Stimulated activated CD8-positive, alpha-beta memory T cell treated with anti-CD3 and anti-CD28 coated beads, Interleukin-12 subunit alpha, Interleukin-12 subunit beta, amount 100 ng/mL, for 1 hour (primary cell): Measurements from ENCODE around the gene ERICH3.

Experiments
- DNase-seq: peaks from one replicate; pipeline ENCODE4 v3.0.0-alpha.2; 2020; ENCODE audit warnings: low read depth

Gene ERICH3

DNA sequence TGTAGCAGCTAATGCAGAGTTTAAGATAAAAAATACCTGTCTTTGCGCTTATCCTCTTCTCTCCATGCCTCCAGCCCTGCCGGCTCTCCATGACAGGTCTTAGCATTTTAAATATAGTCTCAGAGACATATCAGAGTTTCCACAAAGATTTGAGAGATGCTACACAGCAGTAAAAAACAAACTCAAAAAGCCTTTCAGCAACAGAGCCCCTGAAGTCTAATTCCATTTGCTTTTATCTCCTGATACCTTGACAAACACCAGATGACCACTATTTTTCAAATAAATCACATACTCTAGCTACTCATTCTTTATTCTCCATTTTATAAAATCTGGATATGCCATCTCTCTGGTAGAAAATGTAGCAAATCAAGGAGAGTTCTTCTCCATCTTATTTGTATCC is 81.6 kb downstream of the ERICH3 start:
- no peak for DNase-seq

DNA sequence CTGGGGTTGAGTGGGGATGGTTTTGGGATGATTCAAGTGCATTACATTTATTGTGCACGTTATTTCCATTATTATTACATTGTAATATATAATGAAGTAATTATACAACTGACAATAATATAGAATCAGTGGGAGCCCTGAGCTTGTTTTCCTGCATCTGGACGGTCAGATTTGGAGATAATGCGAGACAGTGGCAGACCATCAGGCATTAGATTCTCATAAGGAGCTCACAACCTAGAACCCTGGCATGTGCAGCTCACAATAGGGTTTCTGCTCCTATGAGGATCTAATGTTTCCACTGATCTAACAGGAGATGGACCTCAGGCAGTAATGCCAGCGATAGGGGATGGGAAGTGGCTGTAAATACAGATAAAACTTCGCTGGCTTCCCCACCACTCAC is 83.3 kb downstream of the ERICH3 start:
- DNase-seq = no peak

DNA sequence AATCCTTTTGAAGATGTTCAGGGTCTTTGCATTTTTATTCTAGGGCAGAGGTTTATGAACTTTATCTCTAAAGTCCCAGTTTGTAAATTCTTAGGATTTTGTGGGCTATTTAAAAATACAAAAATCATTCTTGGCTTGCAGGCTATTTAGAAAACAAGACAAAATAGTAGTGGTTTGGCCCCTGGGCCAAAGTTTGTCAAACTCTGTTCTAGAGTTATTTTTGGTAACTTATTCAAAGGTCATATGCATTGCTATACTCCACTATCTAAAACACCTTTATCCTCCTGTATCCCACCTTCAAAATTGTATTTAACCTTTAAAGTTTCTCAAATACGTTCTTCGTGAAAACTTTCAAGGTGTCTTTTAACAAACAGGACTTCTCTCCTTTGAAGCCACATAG is 85.7 kb downstream of the ERICH3 start:
- no peak for DNase-seq

DNA sequence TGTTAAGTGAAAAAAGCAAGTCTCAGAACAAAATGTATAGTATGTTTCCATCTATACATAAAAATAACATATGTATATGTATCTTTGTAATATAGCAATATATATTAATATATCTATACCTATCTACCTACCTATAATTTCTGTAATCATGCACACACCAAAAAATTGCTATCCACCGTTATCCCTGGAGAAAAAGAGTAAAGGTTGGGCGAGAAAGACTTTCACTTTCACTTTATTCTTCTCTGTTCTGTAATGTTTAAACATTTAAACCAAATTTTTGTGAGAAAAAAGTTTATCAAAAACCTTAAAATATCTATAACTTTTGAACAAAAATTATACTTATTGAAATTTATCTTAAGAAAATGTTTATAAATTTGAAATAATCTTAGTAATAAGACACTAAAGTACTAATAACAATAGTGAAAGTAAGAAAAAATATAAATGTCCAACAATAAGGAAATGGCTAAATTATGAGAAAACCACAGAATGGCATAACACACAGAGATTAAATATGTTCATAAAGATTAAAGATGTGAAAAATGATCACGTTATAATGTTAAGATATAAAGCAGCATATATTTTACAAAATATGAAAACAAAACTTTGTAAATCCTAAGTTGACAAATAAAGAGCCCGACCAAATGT is 87.2 kb downstream of the ERICH3 start:
- DNase-seq = no peak

DNA sequence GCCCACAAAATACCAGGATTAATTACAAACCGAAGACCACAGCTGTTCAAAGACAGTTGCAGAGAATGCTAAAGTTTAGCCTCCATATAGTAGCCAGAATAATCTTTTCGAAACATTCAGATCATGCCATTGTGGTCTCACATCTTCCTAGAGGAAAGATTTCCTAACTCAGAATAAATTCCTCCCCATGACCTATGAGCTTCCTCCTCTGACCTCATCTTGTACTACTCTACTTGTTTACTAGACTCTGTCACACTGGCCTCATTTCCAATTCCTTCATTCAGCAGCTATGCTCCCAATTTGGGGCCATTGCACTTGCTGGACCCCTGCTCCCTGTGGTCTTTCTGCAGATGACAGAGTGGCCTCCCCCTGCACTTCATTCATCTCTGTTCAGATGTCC is 89.4 kb downstream of the ERICH3 start:
- no peak for DNase-seq

DNA sequence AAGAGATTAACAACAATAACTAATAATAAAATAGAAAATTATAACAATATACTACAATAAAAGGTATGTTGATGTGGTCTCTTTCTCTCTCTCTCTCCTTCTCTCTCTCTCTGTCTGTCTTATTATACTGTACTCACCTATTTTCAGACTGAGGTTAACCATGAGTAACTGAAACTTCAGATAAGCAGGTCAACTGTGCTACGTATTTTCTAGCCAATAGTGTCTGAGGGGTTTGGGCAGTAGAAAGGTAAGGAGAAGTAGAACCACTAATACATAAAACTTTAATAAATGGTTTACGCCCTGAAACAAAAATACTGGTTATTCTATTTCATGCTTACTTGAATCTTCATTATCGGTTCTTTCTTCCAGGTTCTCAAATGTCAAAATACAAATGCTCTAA is 90.2 kb downstream of the ERICH3 start:
- DNase-seq = no peak

DNA sequence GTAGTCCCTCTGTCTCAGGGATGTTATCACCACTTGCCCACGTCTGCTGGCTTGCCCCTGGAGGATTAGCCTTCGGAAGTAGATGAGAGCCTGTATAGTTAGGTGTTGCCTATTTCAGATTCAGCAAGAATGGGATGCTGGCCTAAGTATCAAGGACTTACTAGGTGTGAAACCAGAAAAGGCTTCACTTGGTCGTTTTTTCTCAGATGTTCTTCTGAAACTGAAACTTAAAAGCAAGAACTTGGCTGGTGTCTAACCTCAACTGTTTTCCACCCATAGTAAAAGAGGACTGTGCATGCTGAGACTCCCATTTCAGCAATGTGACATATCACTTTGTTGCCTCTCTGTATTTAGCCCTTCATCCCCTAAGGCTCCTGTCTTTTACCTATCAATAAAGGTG is 94.2 kb downstream of the ERICH3 start:
- DNase-seq = no peak

DNA sequence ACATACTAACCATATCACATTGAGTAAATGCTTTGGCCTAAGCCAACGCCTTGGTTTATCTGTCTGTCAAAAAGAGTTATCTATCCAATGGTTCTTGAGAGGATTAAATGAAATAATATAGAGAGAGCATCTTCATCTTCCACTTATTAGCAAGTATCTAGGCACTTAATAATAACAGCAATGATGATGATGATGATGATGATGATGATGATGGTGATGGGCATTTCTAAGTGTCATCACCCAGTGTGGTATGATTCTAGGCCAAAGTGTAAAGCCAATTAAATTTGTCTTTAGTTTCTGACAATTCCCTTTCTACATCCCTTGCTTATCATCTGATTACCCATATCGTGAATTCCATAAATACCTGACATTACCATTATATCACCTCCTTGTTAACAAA is 95.5 kb downstream of the ERICH3 start:
- DNase-seq = no peak

DNA sequence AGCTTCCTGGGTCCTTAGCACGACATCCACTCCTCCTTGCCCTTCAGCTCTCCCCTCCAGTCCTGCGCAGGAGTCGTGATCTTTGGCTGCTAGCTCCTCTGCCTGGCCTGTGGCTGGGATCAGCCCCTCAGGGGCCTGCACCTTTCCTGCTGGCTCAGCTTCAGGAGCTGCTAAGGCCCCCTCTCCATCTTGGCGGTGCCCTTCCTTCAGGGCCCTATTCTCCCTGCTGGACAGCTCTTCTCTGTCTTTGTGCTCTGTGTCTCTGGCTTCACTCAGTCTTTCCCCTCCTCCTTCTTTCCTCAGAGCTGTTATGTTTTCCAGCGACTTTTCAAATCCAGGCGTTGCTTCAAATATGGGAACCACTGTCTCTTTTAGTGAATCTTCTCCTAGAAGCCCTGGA is 101.7 kb downstream of the ERICH3 start:
- DNase-seq = no peak

DNA sequence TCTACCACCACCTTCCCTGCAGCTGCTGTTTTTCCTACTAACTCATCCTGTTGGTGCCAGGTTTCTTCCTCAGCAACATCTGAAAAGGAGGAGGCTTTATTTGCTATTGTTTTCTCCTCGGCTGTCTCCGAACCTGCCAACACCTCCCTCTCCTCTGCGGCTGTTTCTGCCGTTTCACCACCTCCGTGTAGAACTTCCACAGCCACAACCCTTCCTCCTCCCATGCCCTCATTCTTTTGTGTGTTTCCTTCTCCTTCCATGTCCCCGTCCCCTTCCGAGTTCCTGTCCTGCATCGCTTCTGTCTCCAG is 102.1 kb downstream of the ERICH3 start:
- DNase-seq = no peak

DNA sequence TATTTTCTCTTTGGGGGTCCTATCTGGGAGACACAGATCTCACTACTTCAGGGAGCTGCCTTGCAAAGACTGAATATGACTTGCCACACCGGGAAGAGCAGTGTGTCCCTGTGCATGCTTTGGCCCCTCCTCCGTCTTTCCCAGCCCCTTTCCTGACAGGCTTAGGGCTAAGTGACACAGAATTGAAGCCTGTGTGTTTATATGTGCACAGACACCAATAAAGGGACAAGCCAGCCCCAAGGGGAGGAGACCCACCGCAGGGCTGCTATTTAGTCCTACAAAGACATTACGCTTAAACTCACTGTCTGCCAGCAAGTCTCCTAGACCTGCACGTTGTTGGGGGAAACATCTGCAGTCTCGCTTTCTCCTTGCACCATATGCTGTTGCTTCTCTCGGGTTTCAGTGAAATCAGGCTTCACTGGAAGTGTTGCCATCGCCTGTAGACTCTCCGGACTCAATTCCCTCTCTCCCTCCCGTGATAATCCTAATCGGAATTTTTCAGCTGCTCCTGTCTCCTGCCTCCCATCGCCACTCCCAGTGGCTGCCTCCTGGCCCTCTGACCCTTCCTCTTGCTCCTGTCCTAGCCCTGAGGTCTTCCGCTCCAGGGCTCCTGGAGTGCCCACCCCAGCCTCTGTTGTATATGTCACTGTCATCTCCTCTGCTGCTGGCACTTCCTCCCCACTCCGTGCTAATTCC is 102.6 kb downstream of the ERICH3 start:
- no peak for DNase-seq

DNA sequence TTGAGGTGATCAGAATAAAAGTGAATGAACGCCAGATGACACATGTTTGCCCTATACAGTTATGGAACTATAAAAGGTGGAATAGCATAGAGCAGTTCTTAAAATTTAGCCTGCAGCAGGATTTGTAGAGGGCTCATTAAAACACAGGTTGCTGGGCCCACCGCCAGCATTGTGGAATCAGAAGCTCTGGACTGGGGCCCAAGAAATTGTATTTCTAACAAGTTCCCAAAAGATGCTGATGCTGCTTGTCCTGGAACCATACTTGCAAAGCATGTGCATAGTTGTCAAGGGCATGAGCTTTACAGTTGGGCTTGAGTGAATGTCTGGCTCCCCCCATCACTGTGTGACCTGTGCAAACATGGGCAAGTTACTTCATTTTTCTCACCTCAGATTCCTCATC is 123.7 kb downstream of the ERICH3 start:
- no peak for DNase-seq

DNA sequence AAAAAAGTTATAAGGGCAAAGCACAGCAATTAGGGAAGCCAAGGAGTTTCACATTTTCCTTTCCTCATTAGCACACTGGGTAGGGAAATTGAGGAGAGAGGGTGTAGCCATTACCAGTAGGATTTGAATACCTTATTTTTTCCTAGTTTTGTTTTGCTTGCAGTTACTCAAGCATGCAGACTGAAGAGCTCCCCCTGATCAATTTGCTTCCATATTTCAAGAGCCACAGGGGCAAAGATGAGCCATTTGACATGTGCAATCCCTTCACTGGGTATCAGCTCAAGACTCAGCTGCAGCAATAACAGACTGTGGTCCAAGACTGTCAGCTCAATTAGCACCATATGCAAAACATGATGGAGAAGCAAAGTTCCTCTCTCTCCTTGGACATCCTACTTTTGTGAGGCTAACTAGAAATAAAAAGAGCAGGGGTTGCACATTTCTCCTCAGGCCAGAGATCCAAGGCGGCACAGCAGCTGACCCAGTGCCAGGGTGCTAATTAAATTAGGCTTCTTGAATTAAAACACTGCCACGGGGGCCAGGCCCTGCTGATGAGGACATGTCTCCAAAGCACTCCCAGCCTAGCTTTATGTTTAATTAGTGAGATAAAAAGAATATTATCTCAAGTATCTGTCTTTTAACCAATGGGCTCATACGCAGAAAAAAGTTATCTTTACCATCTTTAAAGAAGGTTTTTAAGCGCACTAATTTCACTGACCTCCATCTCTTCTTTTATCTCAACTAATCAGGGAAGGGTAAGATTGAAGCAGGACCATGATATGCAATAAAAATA is 124.4 kb downstream of the ERICH3 start:
- DNase-seq = no peak

DNA sequence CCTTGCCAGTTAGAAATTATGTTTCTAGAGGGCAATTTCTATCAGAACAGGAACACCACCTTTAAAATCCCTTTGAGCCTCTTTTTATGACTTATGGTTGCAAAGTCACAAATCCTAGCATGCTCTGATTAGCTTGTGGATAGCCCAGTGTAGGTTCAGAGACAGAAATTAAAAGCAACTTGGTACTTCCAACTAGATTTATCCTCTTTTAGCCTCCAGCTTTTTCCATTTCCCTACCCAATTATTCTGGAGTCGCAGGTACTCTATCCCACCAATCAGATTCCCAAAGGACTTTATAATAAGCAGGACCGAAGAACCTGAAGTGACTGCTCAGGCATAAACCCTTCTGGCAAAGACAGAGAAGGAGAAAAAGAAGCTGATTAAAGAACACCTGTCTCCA is 127.8 kb downstream of the ERICH3 start:
- DNase-seq = no peak

DNA sequence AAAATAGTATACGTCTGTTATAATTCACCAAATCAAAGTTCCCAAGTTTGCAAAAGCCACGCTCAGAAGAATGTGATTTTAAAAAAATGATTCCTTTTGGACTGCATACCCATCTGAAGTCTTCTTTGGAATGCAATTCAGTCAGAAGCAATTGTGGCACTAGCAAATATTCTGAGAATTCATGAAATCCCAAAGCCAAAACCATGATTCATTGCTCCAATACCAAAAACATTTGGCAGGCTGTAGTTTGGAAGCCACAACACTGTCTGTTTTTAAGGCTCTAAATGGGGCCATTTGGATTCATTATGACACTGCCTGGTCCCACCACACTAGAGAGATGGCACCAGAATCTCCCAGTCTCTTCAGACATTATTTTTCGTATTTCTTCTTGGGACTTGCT is 139.4 kb downstream of the ERICH3 start:
- DNase-seq = no peak

DNA sequence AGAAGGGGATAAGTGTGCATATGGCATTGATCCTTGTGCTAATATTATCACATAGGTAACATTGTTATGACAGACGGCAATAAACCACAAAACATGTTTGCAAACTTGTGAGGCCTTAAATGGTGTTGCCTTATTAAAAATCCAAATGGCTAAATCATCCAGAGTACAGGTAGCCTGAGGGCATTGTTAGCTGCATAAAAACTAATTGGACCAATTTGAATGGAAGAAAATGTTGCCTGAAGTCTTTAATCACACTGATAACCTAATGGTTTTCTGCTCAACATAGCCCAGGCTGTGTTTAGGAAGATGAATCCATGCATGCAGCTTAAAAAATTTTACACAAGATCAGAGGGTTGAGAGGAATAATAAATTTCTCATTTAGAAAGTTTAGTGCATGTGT is 141.8 kb downstream of the ERICH3 start:
- no peak for DNase-seq

DNA sequence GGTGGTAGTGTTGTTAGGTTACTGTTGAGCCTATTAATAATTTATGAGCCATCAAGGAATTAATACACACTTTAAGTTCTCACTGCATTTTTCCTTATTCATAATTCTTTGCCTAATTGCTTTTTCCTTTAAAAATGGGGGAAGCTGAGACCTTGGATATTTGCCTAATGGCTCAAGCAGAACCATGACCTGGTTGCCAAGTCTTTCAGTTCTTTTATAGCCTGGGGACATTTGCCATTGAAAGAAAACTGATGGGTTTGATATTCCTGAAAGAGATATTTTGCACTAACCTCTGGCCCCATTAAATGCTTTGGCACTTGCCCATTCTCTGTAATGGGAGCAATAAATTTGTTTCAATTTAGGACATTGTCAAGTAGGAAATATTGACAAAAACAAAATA is 142.7 kb downstream of the ERICH3 start:
- DNase-seq = no peak

DNA sequence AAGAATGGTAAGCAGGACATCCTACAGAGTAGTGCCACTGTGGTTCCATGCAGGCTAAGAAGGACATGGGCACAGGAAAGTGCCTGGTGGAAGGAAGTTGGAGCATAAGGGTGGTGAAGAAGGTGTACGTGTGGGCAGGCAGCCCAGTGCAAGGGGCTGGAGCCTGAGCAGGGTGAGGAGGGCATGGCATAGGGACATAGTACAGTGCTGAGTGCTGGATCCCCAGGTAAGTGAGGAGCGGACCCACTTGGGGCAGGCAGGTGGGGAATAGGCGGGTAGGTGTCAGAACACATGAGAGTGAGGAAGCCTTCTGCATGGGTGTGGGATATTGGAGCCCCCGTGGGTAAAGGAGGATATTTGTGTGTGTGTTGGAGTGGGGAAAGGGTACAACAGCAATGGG is 145.5 kb downstream of the ERICH3 start:
- no peak for DNase-seq

DNA sequence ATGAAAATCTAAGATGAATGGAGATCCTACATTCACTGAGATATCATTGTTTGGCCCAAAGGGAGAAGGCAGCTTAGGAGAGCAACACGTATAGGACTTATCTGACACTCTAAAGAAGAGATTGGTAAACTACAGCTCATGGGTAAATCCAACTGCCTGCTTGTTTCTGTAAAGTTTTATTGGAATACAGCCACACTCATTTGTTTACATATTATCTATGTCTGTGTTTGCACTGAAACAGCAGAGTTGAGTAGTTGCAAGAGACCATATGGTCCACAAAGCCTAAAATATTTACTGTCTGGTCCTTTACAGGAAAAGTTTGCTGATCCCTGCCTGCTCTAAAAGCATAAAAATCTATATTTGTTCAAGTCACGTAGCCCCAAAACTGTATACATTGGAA is 146.9 kb downstream of the ERICH3 start:
- DNase-seq = no peak

DNA sequence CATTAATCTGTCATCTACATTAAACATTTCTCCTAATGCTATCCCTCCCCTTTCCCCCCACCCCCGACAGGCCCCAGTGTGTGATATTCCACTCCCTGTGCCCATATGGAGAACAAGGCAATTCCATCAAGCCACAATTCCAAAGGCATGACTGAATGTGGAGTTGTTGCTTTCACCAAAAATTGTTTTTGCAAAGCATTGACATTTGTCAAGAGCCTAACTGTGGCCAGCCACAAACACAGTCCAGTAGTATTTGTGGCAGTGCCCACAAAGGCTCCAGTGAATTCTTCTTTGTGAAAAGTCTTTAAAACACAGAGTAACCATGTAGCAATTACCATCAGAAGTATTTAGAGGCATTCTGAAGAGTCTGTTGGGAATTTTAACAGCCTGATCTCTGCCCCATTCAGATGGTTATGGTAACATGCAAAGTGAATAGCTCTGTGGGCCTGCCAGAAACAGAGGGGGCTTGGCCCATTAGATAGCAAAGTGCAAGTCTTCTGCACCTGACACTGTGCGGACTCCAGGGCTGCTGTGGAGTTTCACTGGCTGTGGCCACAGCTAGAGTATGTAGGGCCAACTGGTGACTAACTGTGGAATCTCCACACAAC is 149.6 kb downstream of the ERICH3 start:
- DNase-seq = no peak

DNA sequence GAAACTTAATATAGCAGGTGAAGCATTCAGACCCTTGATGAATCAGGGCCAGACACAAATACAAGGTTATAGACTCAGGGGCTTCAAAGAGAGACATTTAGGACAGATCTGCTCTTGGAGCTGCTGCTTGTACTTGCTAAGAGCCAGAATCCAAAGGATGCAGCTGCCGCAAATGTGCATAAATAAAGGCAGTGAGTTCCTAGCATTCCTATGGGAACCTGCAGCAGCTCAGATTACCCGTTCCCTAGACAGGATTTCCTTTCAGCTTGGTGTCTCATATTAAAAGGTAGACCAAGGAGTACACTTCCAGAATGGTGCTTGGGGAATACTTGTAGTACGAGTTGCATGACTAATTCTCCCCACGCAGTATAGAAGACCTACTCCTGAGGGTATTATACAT is 151.4 kb downstream of the ERICH3 start:
- DNase-seq = no peak
